GM12874 (cell line): ENCODE measurements around the gene TINAG.

Experiments used
- TF ChIP-seq, protein P1 (sequence below): IDR thresholded peaks from 2 replicates; pipeline ENCODE4 v1.5.1; 2011; ENCODE audit warnings: low read depth, mild to moderate bottlenecking, control low read depth, low read length, moderate library complexity; ENCODE audit not compliant: insufficient read depth

TINAG gene

GRCh38 chr6:54308986-54309315, 710 bp downstream of the TINAG start:
- TF ChIP-seq, protein P1, sequence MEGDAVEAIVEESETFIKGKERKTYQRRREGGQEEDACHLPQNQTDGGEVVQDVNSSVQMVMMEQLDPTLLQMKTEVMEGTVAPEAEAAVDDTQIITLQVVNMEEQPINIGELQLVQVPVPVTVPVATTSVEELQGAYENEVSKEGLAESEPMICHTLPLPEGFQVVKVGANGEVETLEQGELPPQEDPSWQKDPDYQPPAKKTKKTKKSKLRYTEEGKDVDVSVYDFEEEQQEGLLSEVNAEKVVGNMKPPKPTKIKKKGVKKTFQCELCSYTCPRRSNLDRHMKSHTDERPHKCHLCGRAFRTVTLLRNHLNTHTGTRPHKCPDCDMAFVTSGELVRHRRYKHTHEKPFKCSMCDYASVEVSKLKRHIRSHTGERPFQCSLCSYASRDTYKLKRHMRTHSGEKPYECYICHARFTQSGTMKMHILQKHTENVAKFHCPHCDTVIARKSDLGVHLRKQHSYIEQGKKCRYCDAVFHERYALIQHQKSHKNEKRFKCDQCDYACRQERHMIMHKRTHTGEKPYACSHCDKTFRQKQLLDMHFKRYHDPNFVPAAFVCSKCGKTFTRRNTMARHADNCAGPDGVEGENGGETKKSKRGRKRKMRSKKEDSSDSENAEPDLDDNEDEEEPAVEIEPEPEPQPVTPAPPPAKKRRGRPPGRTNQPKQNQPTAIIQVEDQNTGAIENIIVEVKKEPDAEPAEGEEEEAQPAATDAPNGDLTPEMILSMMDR = no peak

GRCh38 chr6:54310377-54311152, 2.3 kb downstream of the TINAG start:
- TF ChIP-seq, protein P1 = no peak

GRCh38 chr6:54315656-54316055, 7.4 kb downstream of the TINAG start:
- TF ChIP-seq, protein P1 = no peak

- TF ChIP-seq, protein P1 = no peak
Observed at GRCh38 chr6:54320871-54321270, 12.6 kb downstream of the TINAG start.

DNA sequence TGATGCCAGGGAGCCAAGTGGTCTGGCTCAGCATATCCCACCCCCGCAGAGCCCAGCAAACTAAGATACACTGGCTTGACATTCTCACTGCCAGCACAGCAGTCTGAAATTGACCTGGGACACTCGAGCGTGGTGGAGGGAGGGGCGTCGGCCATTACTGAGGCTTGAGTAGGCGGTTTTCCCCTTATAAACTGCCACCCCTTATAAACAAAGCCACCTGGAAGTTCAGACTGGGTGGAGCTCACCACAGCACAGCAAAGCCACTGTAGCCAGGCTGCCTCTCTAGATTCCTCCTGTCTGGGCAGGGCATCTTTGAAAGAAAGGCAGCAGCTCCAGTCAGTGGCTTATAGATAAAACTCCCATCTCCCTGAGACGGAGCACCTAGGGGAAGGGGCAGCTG, 19.4 kb downstream of the TINAG start:
- TF ChIP-seq, protein P1 = no peak

- TF ChIP-seq, protein P1 = no peak
Observed at GRCh38 chr6:54335871-54336270, 27.6 kb downstream of the TINAG start.

GRCh38 chr6:54353975-54354374, 45.7 kb downstream of the TINAG start:
- TF ChIP-seq, protein P1 = no peak
